Measurements from ENCODE around the gene TRIM67.
"Not testable (repeated sequence)": the region's sequence is repeated elsewhere in the genome, so short reads cannot be mapped to it uniquely, and the experiment has no call there.

TRIM67 gene

DNA sequence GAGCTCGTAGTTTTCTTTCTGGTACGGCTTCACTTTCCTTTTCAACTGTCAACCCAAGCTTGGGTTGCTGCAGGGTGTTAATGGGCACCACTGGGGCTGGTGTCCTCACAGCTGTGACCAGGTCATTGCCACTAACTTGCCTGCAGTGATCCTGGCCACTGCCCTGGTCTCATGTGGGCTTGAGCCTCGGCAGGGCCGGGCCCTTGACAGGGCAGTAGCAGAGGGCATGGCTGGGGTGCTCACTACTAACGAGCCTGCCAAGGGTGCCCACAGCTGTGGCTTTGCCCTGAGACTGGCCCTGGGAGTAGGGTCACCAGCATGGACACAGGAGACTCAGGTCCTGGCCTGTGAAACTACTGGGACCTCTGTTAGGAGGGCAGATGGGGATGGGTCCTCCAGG lies 47.7 kb downstream of the TRIM67 start:
- DNase-seq: no peak

DNA sequence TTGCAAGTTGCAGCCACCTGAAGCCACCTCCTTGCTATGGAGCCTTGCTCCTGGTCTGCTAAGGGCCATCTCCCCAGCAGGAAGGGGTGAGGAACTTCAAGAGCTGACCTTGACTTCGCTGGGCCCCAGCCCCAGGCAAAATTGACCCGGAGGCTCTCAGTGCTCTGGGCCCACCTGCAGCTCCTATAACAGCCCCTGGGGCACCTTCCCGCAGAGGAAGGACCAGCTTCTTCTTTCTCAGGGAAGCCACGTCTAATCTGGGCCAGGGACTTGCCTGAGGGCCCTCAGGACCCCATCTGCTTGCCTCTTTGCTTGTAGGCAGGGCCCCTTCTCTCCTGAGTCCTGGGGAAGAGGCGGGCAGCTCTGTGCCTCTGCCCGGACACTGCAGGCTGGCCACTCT lies 48.3 kb downstream of the TRIM67 start:
- no peak for DNase-seq

GRCh38 chr1:231211005-231211857 lies 49.4 kb downstream of the TRIM67 start:
- DNase-seq: peak; percentile 89

DNA sequence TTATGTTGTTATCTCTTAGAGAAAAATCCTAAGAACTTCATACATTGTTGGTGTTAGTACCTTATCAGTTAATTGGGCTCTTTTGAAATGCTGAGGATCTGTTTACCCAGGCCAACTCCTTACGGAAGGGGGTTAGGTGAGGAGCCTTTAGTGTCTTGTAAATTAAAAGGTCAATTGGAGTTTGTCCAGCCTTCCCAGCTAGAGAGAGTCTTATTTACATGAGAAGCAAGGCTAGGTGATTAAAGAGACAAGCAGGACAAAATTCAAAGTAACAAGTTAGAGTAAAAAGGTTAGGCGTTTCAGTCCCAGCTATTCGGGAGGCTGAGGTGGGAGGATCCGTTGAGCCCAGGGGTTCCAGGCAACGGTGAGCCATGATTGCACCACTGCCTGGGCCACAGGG lies 50.4 kb downstream of the TRIM67 start:
- DNase-seq: not testable (repeated sequence)

- no peak for DNase-seq
Observed at GRCh38 chr1:231213831-231214573, 52.1 kb downstream of the TRIM67 start.

DNA sequence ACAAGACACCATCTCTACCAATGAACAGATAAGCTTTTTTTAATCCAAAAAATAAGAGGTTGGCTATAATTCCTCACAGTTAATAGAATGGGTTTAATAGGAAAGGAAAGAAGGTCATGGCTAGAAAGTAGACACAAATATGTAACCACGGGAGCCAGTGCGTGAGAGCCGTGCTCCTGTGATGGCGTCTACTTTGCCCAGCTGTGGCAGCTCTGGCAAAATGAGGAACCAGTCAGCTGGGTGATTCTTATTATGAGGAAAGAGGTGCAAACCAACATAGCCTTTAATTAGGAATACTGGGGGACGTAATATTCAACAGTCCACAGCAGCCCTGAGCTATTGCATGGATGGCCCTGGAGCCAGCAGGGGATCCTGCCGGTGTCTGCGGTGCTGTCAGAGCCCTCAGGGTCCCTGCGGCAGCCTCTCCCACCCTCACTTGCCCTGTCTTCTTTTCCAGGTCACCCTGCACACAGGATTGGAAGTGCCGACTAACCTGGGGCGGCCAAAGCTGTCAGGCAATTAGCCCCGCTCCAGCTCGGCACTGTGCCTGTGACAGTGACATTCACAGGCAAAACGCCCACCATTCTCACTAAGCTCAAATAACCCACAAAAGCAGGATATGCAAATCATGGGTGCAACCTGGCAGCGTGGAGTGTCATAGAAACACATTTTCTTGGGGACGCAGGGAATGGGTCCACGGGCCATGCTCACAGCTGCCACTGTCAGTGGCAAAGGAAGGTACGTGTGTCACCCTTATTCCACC lies 53.2 kb downstream of the TRIM67 start:
- DNase-seq: no peak

- DNase-seq: no peak
Observed at GRCh38 chr1:231215681-231216385, 54.0 kb downstream of the TRIM67 start.

GRCh38 chr1:231216498-231216897 lies 54.6 kb downstream of the TRIM67 start:
- no peak for DNase-seq

DNA sequence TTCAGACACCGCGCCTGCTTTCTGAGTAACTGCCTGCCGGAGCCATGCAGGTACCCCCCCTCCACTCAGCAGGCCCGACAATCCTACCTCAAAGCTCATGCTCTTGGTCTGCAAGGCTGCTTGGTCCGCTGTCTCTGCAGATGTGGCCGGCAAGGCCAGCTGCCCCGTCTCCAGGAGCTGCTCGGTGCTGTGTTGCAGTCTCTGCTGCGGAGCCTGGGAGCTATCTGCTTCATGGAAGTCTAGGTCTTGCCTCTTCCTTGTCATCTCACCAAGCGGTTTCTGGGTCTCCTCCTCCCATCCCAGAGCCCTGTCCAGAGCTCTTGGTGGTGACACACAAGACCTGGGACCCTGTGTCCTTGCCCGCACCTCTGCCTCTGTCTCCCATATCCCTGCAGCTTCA lies 55.2 kb downstream of the TRIM67 start:
- DNase-seq: no peak

DNA sequence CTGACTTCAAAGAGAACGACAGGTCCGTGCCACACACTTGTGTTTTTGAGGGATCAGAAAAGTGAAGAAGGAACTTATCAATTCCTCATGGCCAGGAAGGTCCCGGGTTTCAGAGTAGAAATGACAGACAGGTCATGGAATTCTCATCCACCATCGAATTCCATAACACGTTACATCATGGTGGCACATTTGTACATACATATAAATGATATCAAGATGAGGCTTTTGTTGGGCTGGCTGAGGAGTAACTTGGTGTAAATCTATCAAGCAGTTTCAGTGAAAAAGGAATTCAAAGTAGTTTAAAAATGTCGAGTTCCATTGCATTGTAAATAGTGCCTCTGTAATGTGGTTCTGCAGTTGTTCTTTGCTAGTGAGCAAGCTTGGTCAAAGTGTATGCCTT lies 56.2 kb downstream of the TRIM67 start:
- DNase-seq: no peak

GRCh38 chr1:231219422-231220401 lies 57.9 kb downstream of the TRIM67 start:
- no peak for DNase-seq

- DNase-seq: no peak
Observed at GRCh38 chr1:231220801-231221200, 58.9 kb downstream of the TRIM67 start.

- no peak for DNase-seq
Observed at GRCh38 chr1:231226156-231226555, 64.3 kb downstream of the TRIM67 start.

GRCh38 chr1:231231511-231231910 lies 69.7 kb downstream of the TRIM67 start:
- DNase-seq: no peak

- DNase-seq: no peak
Observed at GRCh38 chr1:231232870-231233734, 71.2 kb downstream of the TRIM67 start.

- DNase-seq: no peak
Observed at GRCh38 chr1:231233735-231234417, 72.0 kb downstream of the TRIM67 start.

DNA sequence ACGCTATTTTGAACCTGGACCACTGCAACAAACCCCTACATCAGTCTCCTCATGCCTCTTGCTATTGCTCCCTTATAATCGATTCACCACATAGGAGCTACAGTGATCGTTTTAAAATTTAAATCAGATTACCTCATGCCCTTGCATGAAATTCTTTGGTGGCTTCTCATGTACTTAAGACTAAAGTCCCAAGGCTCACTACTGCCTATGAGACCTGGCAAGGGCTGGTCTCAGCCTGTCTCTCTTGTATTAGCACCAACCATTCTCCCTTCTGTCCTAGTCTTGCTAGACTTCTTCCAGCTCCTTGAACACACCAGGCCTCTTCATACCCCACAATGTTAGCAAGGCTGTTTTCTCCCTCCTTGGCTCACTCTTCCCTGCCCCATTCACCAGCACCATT lies 72.6 kb downstream of the TRIM67 start:
- no peak for DNase-seq

- DNase-seq: no peak
Observed at GRCh38 chr1:231235526-231236207, 73.8 kb downstream of the TRIM67 start.

DNA sequence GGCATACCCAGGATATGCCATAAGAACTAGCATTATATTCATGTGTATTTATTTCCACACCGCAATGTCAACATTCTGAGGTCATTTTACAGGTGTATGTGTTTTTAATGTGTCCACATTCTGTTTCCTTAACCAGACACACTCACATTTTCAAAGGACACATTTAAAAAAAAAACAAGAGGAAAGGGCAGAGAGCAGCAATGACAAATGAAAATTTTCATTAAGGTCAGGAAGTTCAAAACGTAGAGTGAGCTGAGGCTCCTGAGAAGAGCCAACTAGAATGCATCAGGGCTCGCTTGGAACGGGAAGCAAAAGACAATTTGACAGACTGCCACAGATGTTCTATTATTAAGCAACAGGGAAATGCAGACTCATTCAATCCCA lies 74.3 kb downstream of the TRIM67 start:
- no peak for DNase-seq
